KOPT-K1 (cell line): ENCODE measurements around the gene GTF2E1.
"Not testable (repeated sequence)": the region's sequence is repeated elsewhere in the genome, so short reads cannot be mapped to it uniquely, and the experiment has no call there.

Source experiments
- H3K27ac ChIP-seq: fragments of 200-600 bp; sonication (generic); 2 replicates; pipeline ENCODE4 v1.5.1; 2016; ENCODE audit warnings: antibody characterized with exemption, mild to moderate bottlenecking, low read depth, low read length; ENCODE audit not compliant: poor library complexity, severe bottlenecking
- H3K36me3 ChIP-seq: fragments of 200-600 bp; sonication (generic); 2 replicates; pipeline ENCODE4 v1.5.1; 2017; ENCODE audit warnings: antibody characterized with exemption, mild to moderate bottlenecking, low read length, moderate library complexity; ENCODE audit not compliant: insufficient read depth
- H3K9me3 ChIP-seq: fragments of 200-600 bp; sonication (generic); 2 replicates; pipeline ENCODE4 v1.5.1; 2017; ENCODE audit warnings: antibody characterized with exemption, low read length, mild to moderate bottlenecking; ENCODE audit not compliant: insufficient read depth, poor library complexity, severe bottlenecking

The GTF2E1 gene

GRCh38 chr3:120770891-120771290 is 28.3 kb downstream of the GTF2E1 start:
- Histone ChIP-seq H3K9me3 (no peaks in the 10 kb centered on the region), H3K36me3 (peaks cover 49% of the 10 kb centered on the region), H3K27ac (no peak overlapping the region)

DNA sequence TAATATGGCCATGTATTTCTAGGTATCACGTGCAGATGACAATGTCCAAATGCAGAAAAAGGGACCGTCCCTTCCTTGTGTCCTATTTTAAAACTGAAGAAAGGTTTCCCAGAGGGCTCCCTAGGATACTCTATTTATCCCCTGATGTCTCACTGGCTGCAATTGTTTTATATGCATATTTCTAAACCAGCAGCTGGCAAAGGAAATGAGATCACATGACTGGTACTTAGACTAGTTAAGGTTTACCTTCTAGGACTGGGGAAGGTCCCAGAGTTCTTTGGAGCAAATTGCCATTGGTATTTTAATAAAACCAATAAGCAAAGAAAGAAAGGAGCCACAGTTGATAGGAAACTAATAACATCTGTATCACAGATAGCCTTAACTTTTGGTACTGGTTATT is 29.5 kb downstream of the GTF2E1 start:
- Histone ChIP-seq H3K36me3 (peaks cover 61% of the 10 kb centered on the region), H3K9me3 (no peaks in the 10 kb centered on the region), H3K27ac (no peak overlapping the region)

DNA sequence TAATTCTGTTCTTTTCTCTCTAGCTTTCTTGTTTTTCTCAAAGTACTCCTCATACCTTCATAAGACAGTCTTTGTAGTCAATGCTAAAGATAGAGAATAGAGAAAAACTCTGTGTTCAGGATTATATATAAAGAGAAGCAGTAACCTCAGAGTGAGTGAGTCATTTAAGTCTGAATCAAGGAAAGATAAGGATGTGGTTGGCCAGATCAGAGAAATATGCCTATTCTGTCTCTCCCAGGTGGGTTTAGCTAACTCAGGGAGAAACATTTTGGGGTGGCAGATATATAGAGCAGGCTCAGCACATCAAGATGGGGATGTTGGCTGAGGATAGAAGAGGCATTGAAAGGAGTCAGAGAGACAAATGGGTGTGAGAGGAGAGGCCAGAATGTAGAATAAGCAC is 31.4 kb downstream of the GTF2E1 start:
- H3K9me3 ChIP-seq = no peaks in the 10 kb centered on the region
- H3K27ac ChIP-seq = no peak overlapping the region
- peaks cover 75% of the 10 kb centered on the region for H3K36me3 ChIP-seq

DNA sequence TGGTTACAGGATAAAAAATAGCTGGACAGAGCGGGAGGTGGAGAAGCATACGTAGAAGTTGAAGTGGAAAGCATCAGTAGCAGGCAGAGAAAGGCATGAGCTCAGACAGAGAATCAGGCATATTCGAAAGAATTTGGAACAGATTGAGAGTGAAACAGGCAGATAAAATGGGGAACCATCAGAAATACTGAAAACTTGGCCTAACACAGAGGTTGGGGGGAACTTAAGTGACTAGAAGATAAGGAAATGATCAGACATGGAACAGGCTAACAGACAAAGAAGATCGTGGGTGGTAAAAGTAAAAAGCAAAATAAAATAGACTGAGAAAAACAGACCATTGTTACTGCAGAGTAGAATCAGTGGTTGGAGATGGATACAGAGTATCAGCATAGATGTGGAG is 32.9 kb downstream of the GTF2E1 start:
- Histone ChIP-seq H3K36me3 (peaks cover 89% of the 10 kb centered on the region), H3K27ac (no peak overlapping the region), H3K9me3 (no peaks in the 10 kb centered on the region)

DNA sequence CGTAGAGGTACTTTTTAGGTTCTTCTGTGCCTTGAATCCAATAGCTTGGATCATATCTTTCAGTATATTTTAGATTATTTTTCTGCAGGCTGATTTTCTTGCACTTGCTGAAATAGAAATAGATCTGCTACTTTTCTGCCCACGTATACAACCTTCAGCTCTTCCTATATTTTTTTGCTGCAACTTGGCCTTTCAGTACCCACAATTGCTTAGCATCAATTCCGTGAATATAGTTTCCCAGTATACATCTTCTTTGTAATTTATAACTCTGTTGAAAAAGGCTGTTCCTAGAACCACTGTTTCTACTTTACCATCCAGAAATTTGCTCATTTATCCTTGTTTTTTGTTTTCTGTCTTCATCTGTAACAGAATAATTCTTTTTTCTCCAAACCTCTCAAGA is 36.2 kb downstream of the GTF2E1 start:
- Histone ChIP-seq H3K36me3 (peaks cover 82% of the 10 kb centered on the region), H3K27ac (no peak overlapping the region), H3K9me3 (no peaks in the 10 kb centered on the region)

GRCh38 chr3:120780977-120781376 is 38.4 kb downstream of the GTF2E1 start:
- no peak overlapping the region for H3K27ac ChIP-seq
- H3K9me3 ChIP-seq = no peaks in the 10 kb centered on the region
- peaks cover 61% of the 10 kb centered on the region for H3K36me3 ChIP-seq

DNA sequence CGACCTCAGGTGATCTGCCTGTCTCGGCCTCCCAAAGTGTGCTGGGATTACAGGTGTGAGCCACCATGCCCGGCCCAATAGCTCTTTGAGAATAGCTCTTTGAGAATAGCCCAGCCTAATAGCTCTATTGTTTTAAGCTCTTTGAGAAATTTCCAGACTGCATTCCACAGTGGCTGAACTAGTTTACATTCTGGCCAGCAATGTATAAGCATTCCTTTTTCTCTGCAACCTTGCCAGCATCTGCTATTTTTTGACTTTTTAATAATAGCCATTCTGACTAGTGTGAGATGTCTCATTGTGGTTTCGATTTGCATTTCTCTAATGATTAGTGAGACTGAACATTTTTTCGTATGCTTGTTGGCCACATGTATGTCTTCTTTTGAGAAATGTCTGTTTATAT is 43.3 kb downstream of the GTF2E1 start:
- not testable (repeated sequence) for H3K9me3 ChIP-seq, H3K27ac ChIP-seq
- peaks cover 19% of the 10 kb centered on the region for H3K36me3 ChIP-seq

- H3K27ac ChIP-seq = no peak overlapping the region
These were observed 48.5 kb downstream of the GTF2E1 start for GRCh38 chr3:120791010-120791409.

GRCh38 chr3:120791913-120792312 is 49.4 kb downstream of the GTF2E1 start:
- Histone ChIP-seq H3K9me3 (no peaks in the 10 kb centered on the region), H3K36me3 (no peaks in the 10 kb centered on the region), H3K27ac (no peak overlapping the region)

More at GRCh38 chr3:120791010-120791409, 48.5 kb downstream of the GTF2E1 start:
- no peaks in the 10 kb centered on the region for H3K36me3 ChIP-seq
- H3K9me3 ChIP-seq = no peaks in the 10 kb centered on the region

GRCh38 chr3:120793601-120794000 is 51.1 kb downstream of the GTF2E1 start:
- Histone ChIP-seq H3K9me3 (no peaks in the 10 kb centered on the region), H3K27ac (no peak overlapping the region), H3K36me3 (no peaks in the 10 kb centered on the region)

DNA sequence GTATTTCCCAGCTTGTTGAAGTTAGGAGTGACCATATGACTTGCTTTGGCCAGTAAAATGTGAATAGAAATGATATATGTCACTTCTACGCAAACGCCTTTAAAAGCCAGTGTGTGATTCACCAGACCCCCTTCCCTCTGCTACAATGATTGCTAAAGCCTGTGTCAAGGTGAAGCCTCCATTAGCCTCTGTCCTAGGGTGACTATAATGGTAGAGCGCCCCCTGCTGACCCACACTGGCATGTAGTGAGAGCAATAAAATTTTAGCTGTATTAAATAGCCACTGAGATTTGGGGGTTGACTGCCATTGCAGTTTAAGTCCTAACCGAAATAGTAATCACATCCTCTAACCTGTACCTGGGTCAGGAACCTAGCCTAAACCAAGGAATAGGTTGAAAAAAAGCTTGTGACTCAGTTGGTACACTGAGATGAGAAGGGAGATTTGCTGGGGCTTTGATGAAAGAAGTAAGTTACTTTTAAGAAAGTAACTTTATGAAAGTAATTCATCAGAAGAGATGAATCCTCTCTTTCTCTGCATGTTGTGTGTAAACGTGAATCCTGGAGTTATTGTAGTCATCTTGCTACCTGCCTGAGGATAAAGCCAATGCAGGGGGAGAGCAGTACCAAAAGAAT is 52.6 kb downstream of the GTF2E1 start:
- no peaks in the 10 kb centered on the region for H3K36me3 ChIP-seq
- no peak overlapping the region for H3K27ac ChIP-seq

DNA sequence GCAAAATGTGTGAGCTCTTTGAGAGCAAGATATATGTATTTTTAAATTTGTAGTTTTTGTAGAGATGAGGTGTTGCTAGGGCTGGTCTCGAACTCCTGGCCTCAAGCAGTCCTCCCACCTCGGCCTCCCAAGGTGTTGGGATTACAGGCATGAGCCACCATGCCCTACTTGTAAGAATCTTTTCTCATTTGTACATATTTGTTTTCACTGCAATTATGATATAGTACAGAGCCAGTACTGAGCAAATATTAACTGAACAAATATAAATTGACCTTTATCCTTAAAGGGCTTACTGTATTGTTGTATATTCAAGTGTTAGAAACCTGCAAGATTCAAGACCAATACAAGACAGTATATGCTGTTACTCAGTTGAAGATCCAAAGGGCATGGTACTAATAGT is 53.4 kb downstream of the GTF2E1 start:
- H3K9me3 ChIP-seq = no peaks in the 10 kb centered on the region
- no peaks in the 10 kb centered on the region for H3K36me3 ChIP-seq
- H3K27ac ChIP-seq = no peak overlapping the region

More for the DNA sequence above, 52.6 kb downstream of the GTF2E1 start:
- no peaks in the 10 kb centered on the region for H3K9me3 ChIP-seq

DNA sequence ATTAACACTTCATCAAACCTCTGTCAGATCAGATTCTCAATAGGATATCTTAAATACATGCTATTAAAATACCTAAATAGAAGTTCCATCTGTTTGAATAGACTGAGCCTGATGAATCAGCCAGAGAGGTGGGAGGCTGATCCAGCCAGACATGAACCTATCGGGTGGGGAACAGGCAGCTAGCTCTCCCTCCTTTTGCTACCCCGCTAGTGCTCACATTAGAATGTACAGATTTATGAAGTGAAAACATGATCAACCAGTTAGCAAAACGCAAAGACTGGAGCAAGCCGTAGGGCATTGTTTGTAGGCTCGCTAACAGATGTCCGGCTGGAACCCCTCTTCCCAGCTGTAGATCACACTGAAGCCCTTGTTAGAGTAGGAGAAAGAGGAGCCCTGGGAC is 54.4 kb downstream of the GTF2E1 start:
- Histone ChIP-seq H3K9me3 (no peaks in the 10 kb centered on the region), H3K36me3 (no peaks in the 10 kb centered on the region), H3K27ac (no peak overlapping the region)

DNA sequence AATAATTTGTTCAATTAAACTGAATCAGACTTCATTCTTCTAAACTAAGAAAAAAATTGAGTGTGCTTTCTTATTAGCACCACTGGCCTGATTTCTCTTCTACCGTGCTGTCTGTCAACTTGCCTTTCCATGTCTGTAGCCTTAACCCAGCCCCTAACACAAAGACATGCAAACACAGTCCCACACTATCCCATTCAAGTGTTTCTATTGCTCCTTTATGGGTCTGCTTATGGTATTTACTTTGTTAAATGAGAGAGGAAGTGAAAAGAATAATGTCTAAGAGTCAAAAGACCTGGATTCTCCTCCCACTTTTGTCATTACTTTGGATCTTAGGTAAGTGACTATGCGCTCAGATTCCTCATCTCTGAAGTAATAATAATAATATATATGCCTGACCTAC is 55.3 kb downstream of the GTF2E1 start:
- Histone ChIP-seq H3K36me3 (no peaks in the 10 kb centered on the region), H3K27ac (no peak overlapping the region)

GRCh38 chr3:120798346-120798745 is 55.8 kb downstream of the GTF2E1 start:
- Histone ChIP-seq H3K9me3 (no peaks in the 10 kb centered on the region), H3K36me3 (no peaks in the 10 kb centered on the region), H3K27ac (no peak overlapping the region)

More for the DNA sequence above, 55.3 kb downstream of the GTF2E1 start:
- no peaks in the 10 kb centered on the region for H3K9me3 ChIP-seq

- Histone ChIP-seq H3K9me3 (no peaks in the 10 kb centered on the region), H3K27ac (no peak overlapping the region), H3K36me3 (no peaks in the 10 kb centered on the region)
These were observed 58.1 kb downstream of the GTF2E1 start for GRCh38 chr3:120800625-120801024.
